HepG2 (cell line): ENCODE data around the gene EIF6. TPM values are rescaled to one million over a fixed set of nuclear protein-coding genes. Genes with fewer than 3 reads are reported as not detected.

ENCODE experiments used
- ATAC-seq: fragments of 200-7000 bp; cut with Tn5 transposase; 3 replicates; pipeline ENCODE4 v1.9.1; 2020; ENCODE audit warnings: mild to moderate bottlenecking, moderate library complexity
- BruUV-seq: library from RNA; stranded (reverse); fragments of 400-500 nt; replicated peaks from 2 replicates; lab custom pipeline; 2021; lab: Mats Ljungman, UMichigan
- CTCF ChIA-PET: fragments of 300-600 bp; formaldehyde crosslinking; extraction: SDS; loops from one replicate; lab custom pipeline; 2021; ENCODE audit warnings: low total read pairs, inconsistent platforms, low intra/inter-chr PET ratio; lab: Yijun Ruan, JAX
- POLR2A ChIA-PET: fragments of 350-600 bp; sonication (Branson Sonifier 250); formaldehyde crosslinking; loops from one replicate; lab custom pipeline; 2020; ENCODE audit warnings: antibody characterized with exemption, inconsistent platforms; lab: Yijun Ruan, JAX
- DNase-seq: peaks from one replicate; pipeline ENCODE4 v3.0.0-alpha.2; 2015; ENCODE audit warnings: low spot score
- FAIRE-seq: peaks from 3 replicates; lab custom pipeline; 2011; peaks lifted over from hg19 to GRCh38; lab: Jason Lieb, UNC
- H2AFZ ChIP-seq: one replicate; pipeline ENCODE4 v1.6.1; 2011; ENCODE audit warnings: low read length, inconsistent platforms
- H3K27ac ChIP-seq: fragments of 300-600 bp; 3 replicates; pipeline ENCODE4 v1.8.0; 2011; ENCODE audit warnings: mixed run types, mild to moderate bottlenecking, mixed read lengths, low read length, inconsistent platforms; ENCODE audit not compliant: insufficient read depth; ENCODE audit errors: extremely low read length
- H3K27me3 ChIP-seq, 2 experiments: fragments of 200-600 bp in 1 of 2; 2 replicates in 1 of 2; 3 replicates in 1 of 2; pipeline versions ENCODE4 v1.6.0 to v1.8.0; 2011; ENCODE audit warnings: low read length in 2 of 2, mild to moderate bottlenecking in 2 of 2, moderate library complexity in 2 of 2, inconsistent platforms in 1 of 2; ENCODE audit not compliant: insufficient read depth in 2 of 2, control insufficient read depth in 1 of 2
- H3K36me3 ChIP-seq, 2 experiments: fragments of 200-600 bp in 1 of 2; replicated peaks in 1 of 2; 2 replicates in 1 of 2; 3 replicates in 1 of 2; pipeline versions ENCODE4 v1.5.1 to v1.8.0; 2011; ENCODE audit warnings: low read length in 2 of 2, inconsistent platforms in 1 of 2; ENCODE audit not compliant: insufficient read depth in 2 of 2, control insufficient read depth in 1 of 2
- H3K4me1 ChIP-seq: 2 replicates; pipeline ENCODE4 v1.5.1; 2012; ENCODE audit warnings: low read length, inconsistent platforms; ENCODE audit not compliant: insufficient read depth
- H3K4me2 ChIP-seq: 2 replicates; pipeline ENCODE4 v1.6.0; 2011; ENCODE audit warnings: low read depth, low read length, inconsistent platforms
- H3K4me3 ChIP-seq, 3 experiments: fragments of 200-600 bp in 1 of 3; sonication (generic), shearing (Covaris generic) in 1 of 3; replicated peaks in 1 of 3; 2 replicates each; pipeline ENCODE4 v1.5.1; 2011 to 2016; ENCODE audit warnings: low read length in 3 of 3, inconsistent platforms in 2 of 3, low read depth in 2 of 3, mild to moderate bottlenecking in 2 of 3, control low read depth in 1 of 3, mixed read lengths in 1 of 3; ENCODE audit not compliant: insufficient read depth in 1 of 3
- H3K79me2 ChIP-seq: one replicate; pipeline ENCODE4 v1.6.1; 2011; ENCODE audit warnings: low read length, inconsistent platforms; ENCODE audit not compliant: insufficient read depth
- H3K9ac ChIP-seq: 2 replicates; pipeline ENCODE4 v1.6.0; 2011; ENCODE audit warnings: mild to moderate bottlenecking, low read depth, low read length, inconsistent platforms; ENCODE audit not compliant: insufficient read depth
- H3K9me3 ChIP-seq: 2 replicates; pipeline ENCODE4 v1.5.1; 2012; ENCODE audit warnings: mild to moderate bottlenecking, low read length
- H4K20me1 ChIP-seq: 2 replicates; pipeline ENCODE4 v1.6.0; 2011; ENCODE audit warnings: inconsistent platforms, mild to moderate bottlenecking, low read length, moderate library complexity; ENCODE audit not compliant: insufficient read depth
- MEF2D ChIP-seq: sonication (generic); formaldehyde crosslinking; IDR thresholded peaks from 2 replicates; pipeline ENCODE4 v1.5.1; 2020; ENCODE audit warnings: mild to moderate bottlenecking, missing genetic modification reagents
- RBM22 ChIP-seq: fragments of 200-400 bp; formaldehyde crosslinking; optimal IDR thresholded peaks from 2 replicates; pipeline ENCODE3; 2017; ENCODE audit warnings: mild to moderate bottlenecking, low read length, moderate library complexity
- ZBTB38 ChIP-seq: sonication (generic); formaldehyde crosslinking; IDR thresholded peaks from 2 replicates; pipeline ENCODE4 v1.5.1; 2020; ENCODE audit warnings: mild to moderate bottlenecking, missing genetic modification reagents
- ZFP36L2 ChIP-seq: sonication (generic); formaldehyde crosslinking; IDR thresholded peaks from 2 replicates; pipeline ENCODE4 v1.4.0; 2020; ENCODE audit warnings: missing genetic modification reagents
- ZNF121 ChIP-seq: sonication (generic); formaldehyde crosslinking; IDR thresholded peaks from 2 replicates; pipeline ENCODE4 v1.5.0; 2020; ENCODE audit warnings: mild to moderate bottlenecking, missing genetic modification reagents
- ZNF260 ChIP-seq: sonication (generic); formaldehyde crosslinking; IDR thresholded peaks from 2 replicates; pipeline ENCODE4 v1.4.0; 2020; ENCODE audit warnings: missing genetic modification reagents, low read depth, mild to moderate bottlenecking, borderline replicate concordance
- ZNF792 ChIP-seq: IDR thresholded peaks from 2 replicates; pipeline ENCODE4 v1.6.1; 2016
- WGBS: methylation state at CpG from one replicate; pipeline ENCODE4 v1.1.6; 2017; ENCODE audit warnings: low lambda C conversion rate; 5-methylcytosine and 5-hydroxymethylcytosine counted together
- in situ Hi-C: cut with HindIII; loops from 2 replicates; pipeline ENCODE4 v1.10.0; 2017; ENCODE audit warnings: low pct_unique_long_range_greater_than_20kb; ENCODE audit not compliant: extremely low pct_ligation_motif_present
- intact Hi-C: fragments of 100-400 bp; cut with micrococcal nuclease; formaldehyde crosslinking; loops from one replicate; pipeline ENCODE4 v1.10.0; 2022; ENCODE audit not compliant: unreplicated experiment
- polyA plus RNA-seq, 8 experiments: library from polyadenylated mRNA; depleted of rRNA in 3 of 8; stranded (reverse) in 7 of 8; unstranded in 1 of 8; fragments of >200 nt; fragmentation: Illumina TruSeq in 4 of 8; extraction: Trizol in 4 of 8; gene quantifications; 2 replicates each; pipeline versions ENCODE4 v1.2.1 to v1.2.3, GENCODE V29; 2011 to 2016; ENCODE audit warnings: low read depth in 4 of 8, missing spikeins in 1 of 8, mixed read lengths in 1 of 8; ENCODE audit not compliant: insufficient read depth in 1 of 8
- total RNA-seq, 5 experiments: library from RNA; depleted of rRNA; stranded (reverse); fragments of >200 nt; fragmentation: Illumina TruSeq; extraction: Trizol; gene quantifications; 2 replicates each; pipeline ENCODE4 v1.2.3, GENCODE V29; 2016; ENCODE audit warnings: low read depth in 1 of 5

Gene EIF6
- total and polyA plus RNA-seq, 2 of the 13 experiments (the other 11 are each of a cell fraction or from before 2014, with no cell fraction given), result 462 to 466 TPM

- Histone ChIP-seq H3K27ac (no peak overlapping the region), H3K27me3 (peaks cover 5 to 11% of the 10 kb centered on the region in 2 experiments), H4K20me1 (no peaks in the 10 kb centered on the region), H3K9me3 (no peaks in the 10 kb centered on the region), H3K4me2 (no peak overlapping the region), H2AFZ (no peak overlapping the region), H3K79me2 (no peaks in the 10 kb centered on the region), H3K4me3 (no peak overlapping the region), H3K36me3 (peaks cover 11 to 22% of the 10 kb centered on the region in 2 experiments; a peak in 4 of 5 replicates), H3K4me1 (peaks cover 43% of the 10 kb centered on the region), H3K9ac (no peak overlapping the region)
- WGBS, result 86% methylated on average over 2 of the region's 2 CpGs
- no peak for TF ChIP-seq ZNF792 (CRISPR knock-in tag)
- TF ChIP-seq MEF2D, result no peak
- TF ChIP-seq ZFP36L2 (CRISPR knock-in tag), result no peak
- TF ChIP-seq ZNF260, result no peak
- FAIRE-seq, result no peak
- no peak for ATAC-seq
- CTCF ChIA-PET, result interaction anchor here (6.9 kb wide), 1 partner anchor 28 kb away, joined by 204 read pairs; no protein-coding TSS in a partner anchor
- no TSS peak for BruUV-seq
- in situ Hi-C loops (loop anchor here (5.0 kb wide), 1 partner anchor 146 kb away; no protein-coding TSS in a partner anchor), intact Hi-C loops (no loop called here)
- POLR2A ChIA-PET, result interaction anchor here (1.7 kb wide), 1 partner anchor 15 kb away, joined by 5 read pairs; no protein-coding TSS in a partner anchor
- no peak for DNase-seq
Measured at GRCh38 chr20:35301426-35301825, 16.9 kb upstream of the EIF6 start.

GRCh38 chr20:35300469-35301262 lies 16.1 kb upstream of the EIF6 start:
- H3K9ac ChIP-seq, result no peak overlapping the region
- TF ChIP-seq ZBTB38 (CRISPR knock-in tag) (no peak), ZNF121 (CRISPR knock-in tag) (peak; percentile 52; the same call in 1 of the 2 replicates), RBM22 (peak; percentile 59)
- TF ChIP-seq, all 625 proteins: peak for 2
- BruUV-seq, result no TSS peak
- DNase-seq (no peak), ATAC-seq (no peak), FAIRE-seq (no peak)
- Histone ChIP-seq H3K27me3 (peaks cover 5 to 18% of the 10 kb centered on the region in 2 experiments), H3K4me2 (no peak overlapping the region), H2AFZ (no peak overlapping the region), H3K27ac (no peak overlapping the region), H3K36me3 (peaks cover 7 to 15% of the 10 kb centered on the region in 2 experiments; a peak in 4 of 5 replicates), H3K79me2 (no peaks in the 10 kb centered on the region), H3K4me1 (peaks cover 40% of the 10 kb centered on the region), H4K20me1 (no peaks in the 10 kb centered on the region), H3K9me3 (no peaks in the 10 kb centered on the region), H3K4me3 (no peak overlapping the region)
- in situ Hi-C loops, result loop anchor here (5.0 kb wide), 1 partner anchor 147 kb away; no protein-coding TSS in a partner anchor
- intact Hi-C loops, result no loop called here
- CTCF ChIA-PET, result no interaction called here
- 90% methylated on average over 4 of the region's 4 CpGs for WGBS
- POLR2A ChIA-PET, result interaction anchor here (1.1 to 1.7 kb wide), 2 partner anchors 14 to 16 kb away, joined by 5 to 6 read pairs; partner anchors contain the start of gene EIF6
